Activated CD8-positive, alpha-beta T cell treated with anti-CD3 and anti-CD28 coated beads, Interleukin-2, amount 10 ng/mL, durations not matched to agents 7 days and 5 days (primary cell): ENCODE results near the gene DSG2. TPM values are rescaled to one million over a fixed set of nuclear protein-coding genes. Genes with fewer than 3 reads are reported as not detected.

Experiments
- ATAC-seq: fragments of 150-1000 bp; cut with Tn5 transposase; one replicate; pipeline ENCODE4 v1.10.0; 2021; ENCODE audit warnings: moderate library complexity
- CTCF ChIA-PET: fragments of 350-600 bp; sonication (Branson Sonifier 250); formaldehyde crosslinking; loops from one replicate; lab custom pipeline; 2021; ENCODE audit warnings: antibody characterized with exemption; lab: Charles Lee
- POLR2A ChIA-PET: fragments of 350-600 bp; sonication (Branson Sonifier 250); formaldehyde crosslinking; loops from one replicate; lab custom pipeline; 2021; ENCODE audit warnings: antibody characterized with exemption; lab: Charles Lee
- DNase-seq: peaks from one replicate; pipeline ENCODE4 v3.0.0-alpha.2; 2020
- H3K27ac Mint-ChIP-seq: one replicate; pipeline ENCODE4 v1.8.0; 2021; ENCODE audit warnings: mild to moderate bottlenecking, mixed read lengths
- H3K27me3 Mint-ChIP-seq: one replicate; pipeline ENCODE4 v1.8.0; 2021; ENCODE audit warnings: low read depth, mixed read lengths
- H3K36me3 Mint-ChIP-seq: one replicate; pipeline ENCODE4 v1.8.0; 2021; ENCODE audit warnings: low read depth, mixed read lengths
- H3K4me1 Mint-ChIP-seq: one replicate; pipeline ENCODE4 v1.8.0; 2021; ENCODE audit warnings: low read depth, mixed read lengths
- H3K4me3 Mint-ChIP-seq: one replicate; pipeline ENCODE4 v1.8.0; 2021; ENCODE audit warnings: mild to moderate bottlenecking, mixed read lengths
- H3K9me3 Mint-ChIP-seq: one replicate; pipeline ENCODE4 v1.8.0; 2022; ENCODE audit warnings: mixed read lengths; ENCODE audit not compliant: insufficient read depth
- total RNA-seq, 2 experiments: library from RNA; stranded (reverse); gene quantifications; one replicate each; pipeline ENCODE4 v1.2.3, GENCODE V29; 2021

DSG2 gene
- total RNA-seq, 2 experiments from 2014 or later: 0.18 to 0.32 TPM

GRCh38 chr18:31581498-31582197 lies 83.7 kb downstream of the DSG2 start:
- Mint-ChIP-seq H3K4me1 (no peaks in the 10 kb centered on the region), H3K36me3 (no peaks in the 10 kb centered on the region), H3K9me3 (no peaks in the 10 kb centered on the region), H3K4me3 (no peak overlapping the region), H3K27me3 (no peaks in the 10 kb centered on the region), H3K27ac (no peak overlapping the region)
- POLR2A ChIA-PET: no interaction called here
- no peak for ATAC-seq
- no peak for DNase-seq
- CTCF ChIA-PET: no interaction called here

- POLR2A ChIA-PET: no interaction called here
- no peak overlapping the region for H3K27ac Mint-ChIP-seq
- CTCF ChIA-PET: no interaction called here
- no peaks in the 10 kb centered on the region for H3K27me3 Mint-ChIP-seq
- H3K9me3 Mint-ChIP-seq: no peaks in the 10 kb centered on the region
- no peaks in the 10 kb centered on the region for H3K4me1 Mint-ChIP-seq
- DNase-seq (no peak), ATAC-seq (no peak)
- no peaks in the 10 kb centered on the region for H3K36me3 Mint-ChIP-seq
- no peak overlapping the region for H3K4me3 Mint-ChIP-seq
Measured at GRCh38 chr18:31583185-31583854, 85.3 kb downstream of the DSG2 start.

GRCh38 chr18:31585991-31586390 lies 88.0 kb downstream of the DSG2 start:
- ChIA-PET CTCF (no interaction called here), POLR2A (no interaction called here)
- no peak overlapping the region for H3K4me3 Mint-ChIP-seq
- DNase-seq (no peak), ATAC-seq (no peak)
- H3K27ac Mint-ChIP-seq: no peak overlapping the region
- H3K4me1 Mint-ChIP-seq: no peaks in the 10 kb centered on the region
- H3K9me3 Mint-ChIP-seq: no peaks in the 10 kb centered on the region
- no peaks in the 10 kb centered on the region for H3K27me3 Mint-ChIP-seq
- H3K36me3 Mint-ChIP-seq: no peaks in the 10 kb centered on the region

- ATAC-seq: no peak
- no peaks in the 10 kb centered on the region for H3K27me3 Mint-ChIP-seq
- no peaks in the 10 kb centered on the region for H3K9me3 Mint-ChIP-seq
- no peak overlapping the region for H3K27ac Mint-ChIP-seq
- POLR2A ChIA-PET: no interaction called here
- no peaks in the 10 kb centered on the region for H3K36me3 Mint-ChIP-seq
- DNase-seq: no peak
- no peak overlapping the region for H3K4me3 Mint-ChIP-seq
- H3K4me1 Mint-ChIP-seq: no peaks in the 10 kb centered on the region
- CTCF ChIA-PET: no interaction called here
Measured at GRCh38 chr18:31586616-31587015, 88.6 kb downstream of the DSG2 start.

GRCh38 chr18:31587529-31587928 lies 89.6 kb downstream of the DSG2 start:
- Mint-ChIP-seq H3K4me1 (no peaks in the 10 kb centered on the region), H3K4me3 (no peak overlapping the region), H3K27ac (no peak overlapping the region), H3K36me3 (no peaks in the 10 kb centered on the region), H3K9me3 (no peaks in the 10 kb centered on the region), H3K27me3 (no peaks in the 10 kb centered on the region)
- DNase-seq: no peak
- CTCF ChIA-PET: no interaction called here
- ATAC-seq: no peak
- POLR2A ChIA-PET: no interaction called here

- CTCF ChIA-PET: no interaction called here
- H3K4me3 Mint-ChIP-seq: no peak overlapping the region
- DNase-seq (no peak), ATAC-seq (no peak)
- H3K4me1 Mint-ChIP-seq: no peaks in the 10 kb centered on the region
- H3K36me3 Mint-ChIP-seq: no peaks in the 10 kb centered on the region
- H3K27ac Mint-ChIP-seq: no peak overlapping the region
- H3K9me3 Mint-ChIP-seq: no peaks in the 10 kb centered on the region
- peaks cover 2% of the 10 kb centered on the region for H3K27me3 Mint-ChIP-seq
- POLR2A ChIA-PET: no interaction called here
Measured at GRCh38 chr18:31590570-31590969, 92.6 kb downstream of the DSG2 start.

- Mint-ChIP-seq H3K4me1 (no peaks in the 10 kb centered on the region), H3K27ac (no peak overlapping the region), H3K36me3 (no peaks in the 10 kb centered on the region), H3K9me3 (no peaks in the 10 kb centered on the region), H3K4me3 (no peak overlapping the region), H3K27me3 (peaks cover 2% of the 10 kb centered on the region)
- ChIA-PET POLR2A (no interaction called here), CTCF (no interaction called here)
- no peak for DNase-seq
- ATAC-seq: no peak
Measured at GRCh38 chr18:31591113-31591512, 93.1 kb downstream of the DSG2 start.

GRCh38 chr18:31591628-31592027 lies 93.7 kb downstream of the DSG2 start, which contains the start of gene TTR:
TSS of gene TTR (plus strand) at chr18:31591877. CDS start at chr18:31591903, 26 bp downstream.
- Mint-ChIP-seq H3K9me3 (no peaks in the 10 kb centered on the region), H3K4me3 (no peak within 1 kb of the TSS), H3K27me3 (peaks cover 2% of the 10 kb centered on the region), H3K36me3 (no peaks in the 10 kb centered on the region), H3K27ac (no peak within 1 kb of the TSS), H3K4me1 (no peaks in the 10 kb centered on the region)
- ChIA-PET POLR2A (no interaction called here), CTCF (no interaction called here)
- no peak for DNase-seq
- no peak for ATAC-seq

- Mint-ChIP-seq H3K27me3 (peaks cover 2% of the 10 kb centered on the region), H3K4me3 (no peak overlapping the region), H3K36me3 (no peaks in the 10 kb centered on the region), H3K27ac (no peak overlapping the region), H3K9me3 (no peaks in the 10 kb centered on the region), H3K4me1 (no peaks in the 10 kb centered on the region)
- no peak for DNase-seq
- ATAC-seq: no peak
- ChIA-PET POLR2A (no interaction called here), CTCF (interaction anchor here (1.0 kb wide), 1 partner anchor 130 kb away, joined by 4 read pairs; no protein-coding TSS in a partner anchor)
Measured at GRCh38 chr18:31592506-31593157, 94.7 kb downstream of the DSG2 start.

- no peak for DNase-seq
- H3K4me1 Mint-ChIP-seq: no peaks in the 10 kb centered on the region
- ChIA-PET POLR2A (no interaction called here), CTCF (no interaction called here)
- no peak overlapping the region for H3K4me3 Mint-ChIP-seq
- no peaks in the 10 kb centered on the region for H3K36me3 Mint-ChIP-seq
- ATAC-seq: no peak
- H3K9me3 Mint-ChIP-seq: no peaks in the 10 kb centered on the region
- H3K27ac Mint-ChIP-seq: no peak overlapping the region
- peaks cover 2% of the 10 kb centered on the region for H3K27me3 Mint-ChIP-seq
Measured at GRCh38 chr18:31595121-31595771, 97.3 kb downstream of the DSG2 start.

- Mint-ChIP-seq H3K4me3 (no peak overlapping the region), H3K9me3 (no peaks in the 10 kb centered on the region), H3K4me1 (no peaks in the 10 kb centered on the region), H3K27me3 (peaks cover 2% of the 10 kb centered on the region), H3K27ac (no peak overlapping the region), H3K36me3 (no peaks in the 10 kb centered on the region)
- ChIA-PET POLR2A (no interaction called here), CTCF (no interaction called here)
- no peak for ATAC-seq
- no peak for DNase-seq
Measured at GRCh38 chr18:31596081-31596872, 98.3 kb downstream of the DSG2 start.
